NCI-H128 (cell line): ENCODE measurements around the gene MBD4.

ENCODE experiments used
- DNase-seq: peaks from one replicate; lab custom pipeline; 2025; ENCODE audit not compliant: unreplicated experiment; lab: John Stamatoyannopoulos, UW

Gene MBD4

GRCh38 chr3:129463716-129464115, 24.0 kb upstream of the MBD4 start:
- DNase-seq, result no peak

GRCh38 chr3:129463094-129463493, 23.3 kb upstream of the MBD4 start:
- no peak for DNase-seq

GRCh38 chr3:129462361-129462968, 22.7 kb upstream of the MBD4 start:
- no peak for DNase-seq

GRCh38 chr3:129461461-129462146, 21.9 kb upstream of the MBD4 start:
- DNase-seq, result no peak

GRCh38 chr3:129461022-129461421, 21.3 kb upstream of the MBD4 start:
- no peak for DNase-seq

GRCh38 chr3:129460572-129460971, 20.8 kb upstream of the MBD4 start:
- DNase-seq, result no peak

- no peak for DNase-seq
These were observed 20.4 kb upstream of the MBD4 start for GRCh38 chr3:129460155-129460554.

GRCh38 chr3:129453732-129454131, 14.0 kb upstream of the MBD4 start:
- DNase-seq, result no peak

GRCh38 chr3:129449279-129450115, 9.7 kb upstream of the MBD4 start:
- no peak for DNase-seq

- DNase-seq, result no peak
These were observed 8.6 kb upstream of the MBD4 start for GRCh38 chr3:129448186-129448895.

GRCh38 chr3:129446926-129447325, 7.2 kb upstream of the MBD4 start:
- DNase-seq, result no peak

GRCh38 chr3:129445471-129445870, 5.7 kb upstream of the MBD4 start:
- DNase-seq, result no peak

GRCh38 chr3:129442947-129443346, 3.2 kb upstream of the MBD4 start:
- no peak for DNase-seq

GRCh38 chr3:129442486-129442885, 2.7 kb upstream of the MBD4 start:
- DNase-seq, result no peak

- no peak for DNase-seq
These were observed 2.0 kb upstream of the MBD4 start for GRCh38 chr3:129441782-129442181.

- DNase-seq, result no peak
These were observed 1.5 kb upstream of the MBD4 start for GRCh38 chr3:129441215-129441614.

GRCh38 chr3:129440618-129441190, 956 bp upstream of the MBD4 start:
- DNase-seq, result no peak

- DNase-seq, result no peak
These were observed 427 bp downstream of the MBD4 start for GRCh38 chr3:129439226-129439816.

- DNase-seq, result no peak
These were observed 4.4 kb downstream of the MBD4 start for GRCh38 chr3:129435367-129435766.

GRCh38 chr3:129434140-129434539, 5.6 kb downstream of the MBD4 start:
- DNase-seq, result no peak

- no peak for DNase-seq
These were observed 6.2 kb downstream of the MBD4 start for GRCh38 chr3:129433565-129433964.
